ACHN (cell line): ENCODE results near the gene TP53AIP1.

Source experiments
- DNase-seq: peaks from one replicate; pipeline ENCODE4 v3.0.0-alpha.2; 2015
- in situ Hi-C: cut with HindIII; loops from 2 replicates; pipeline ENCODE4 v1.10.0; 2017; ENCODE audit warnings: low sequenced_read_pairs, low pct_ligation_motif_present, low pct_unique_long_range_greater_than_20kb

Gene TP53AIP1

GRCh38 chr11:128948583-128948982 is 5.9 kb upstream of the TP53AIP1 start:
- DNase-seq = no peak
- in situ Hi-C loops = no loop called here

GRCh38 chr11:128947773-128948172 is 5.1 kb upstream of the TP53AIP1 start:
- in situ Hi-C loops = no loop called here
- no peak for DNase-seq

DNA sequence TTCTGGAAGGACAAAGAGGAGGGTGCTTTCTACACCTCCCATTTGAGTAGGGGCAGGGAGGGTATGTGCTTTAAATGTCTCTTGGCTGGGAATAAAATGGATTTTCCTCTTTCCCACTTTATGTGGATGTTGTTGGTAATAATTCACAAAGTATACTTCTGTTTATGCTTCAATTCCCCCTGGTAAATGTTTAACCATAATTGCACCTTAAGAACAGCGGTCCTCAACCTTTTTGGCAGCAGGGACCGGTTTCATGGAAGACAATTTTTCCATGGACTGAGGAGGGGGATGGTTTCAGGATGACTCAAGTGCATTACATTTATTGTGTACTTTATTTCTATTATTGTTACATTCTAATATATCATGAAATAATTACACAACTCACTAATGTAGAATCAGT is 4.0 kb upstream of the TP53AIP1 start:
- peak; percentile 19 for DNase-seq
- in situ Hi-C loops = no loop called here

DNA sequence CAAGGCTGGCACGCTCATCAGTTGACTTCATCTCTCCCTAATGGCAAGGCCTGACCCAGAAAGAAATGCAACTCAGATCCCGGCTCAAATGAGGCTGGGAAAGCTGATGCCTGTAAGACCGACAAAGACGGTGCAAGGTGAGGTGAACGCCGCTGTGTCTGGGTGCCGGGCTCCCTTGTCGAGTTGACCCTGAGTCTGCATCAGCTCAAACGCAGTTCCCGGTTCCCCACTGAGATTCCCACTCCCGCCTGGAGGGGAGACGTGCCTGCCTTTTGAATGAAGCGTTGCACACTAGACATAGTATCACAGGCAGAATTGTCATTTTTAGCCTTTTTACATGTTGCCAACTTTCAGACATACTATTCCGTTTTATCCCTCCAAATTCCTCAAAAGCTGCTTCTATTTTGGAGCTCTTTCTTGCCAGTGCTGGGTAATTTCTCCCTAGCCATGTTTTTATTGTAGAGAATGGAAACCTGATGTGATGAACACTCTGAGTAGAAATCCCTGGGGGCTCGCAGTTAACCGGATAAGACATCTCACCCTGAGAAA is 831 bp upstream of the TP53AIP1 start:
- no peak for DNase-seq
- in situ Hi-C loops = no loop called here

DNA sequence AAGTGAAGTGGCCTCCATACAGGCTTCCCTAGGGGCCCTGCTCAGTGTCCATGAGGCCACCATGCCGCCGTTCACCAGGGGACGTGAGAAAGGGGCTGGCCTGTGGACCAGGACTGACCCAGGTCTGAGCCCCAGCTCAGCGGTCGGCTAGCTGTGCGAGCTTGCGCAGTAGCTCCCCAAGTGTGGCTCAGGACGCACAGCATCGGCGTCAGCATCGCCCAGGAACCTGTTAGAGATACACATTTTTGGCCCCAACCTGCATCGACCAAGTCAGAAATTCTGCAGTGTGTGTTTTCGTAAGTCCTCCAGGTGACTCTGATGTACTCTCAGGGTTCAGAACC is 429 bp downstream of the TP53AIP1 start:
- in situ Hi-C loops = no loop called here
- DNase-seq = no peak

DNA sequence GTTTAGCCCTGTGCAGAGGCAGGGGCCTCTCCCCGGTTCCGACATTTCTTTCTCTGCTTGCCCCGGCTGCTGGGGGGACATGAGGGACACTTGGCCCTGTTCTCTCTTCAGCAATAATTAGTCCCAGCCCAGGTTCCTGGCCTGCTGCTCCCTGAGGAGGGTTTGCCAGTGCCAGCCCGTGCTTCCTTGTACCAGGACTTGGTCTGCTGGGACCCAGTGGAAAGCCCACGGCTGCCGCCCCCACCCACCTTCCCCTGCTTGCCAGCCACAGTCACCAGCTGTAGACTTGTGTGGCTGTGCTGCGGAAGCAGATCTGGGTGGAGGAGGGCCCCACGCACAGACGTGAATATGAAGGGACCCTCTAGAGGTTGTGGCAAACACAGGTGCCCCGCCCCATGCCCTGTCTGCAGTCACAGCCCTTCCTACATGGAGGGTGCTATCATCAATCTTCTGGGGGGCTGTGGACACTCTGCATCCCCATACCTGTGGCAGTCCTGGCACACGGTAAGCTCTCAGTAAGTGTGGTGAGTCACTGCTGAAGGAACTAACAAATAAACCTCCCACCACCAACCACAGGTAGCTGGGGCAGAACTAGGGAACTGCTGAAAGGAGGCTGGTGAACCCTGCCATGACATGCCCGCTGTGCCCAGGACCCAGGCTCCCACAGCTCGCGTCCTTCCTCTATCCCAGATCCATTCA is 949 bp downstream of the TP53AIP1 start:
- in situ Hi-C loops = no loop called here
- DNase-seq = no peak

DNA sequence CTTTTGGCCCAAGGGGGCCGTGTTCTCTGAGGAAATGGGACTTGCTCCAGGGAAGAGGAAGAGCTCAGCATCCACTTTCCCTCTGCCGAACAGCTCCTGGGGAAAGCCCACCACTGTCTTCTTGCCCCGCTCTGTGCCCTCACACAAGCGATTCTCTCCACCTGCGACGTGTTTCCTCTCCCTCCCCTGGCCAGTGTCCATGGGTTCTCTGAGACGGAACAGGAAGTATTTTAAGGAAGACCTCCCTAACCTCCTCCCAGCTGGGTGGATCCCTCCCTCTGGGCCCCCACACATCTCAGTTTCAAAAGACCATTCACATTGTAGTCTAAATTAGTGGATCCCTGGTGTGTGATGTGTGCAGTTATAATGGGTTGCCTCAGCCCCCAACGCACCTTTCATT is 1.6 kb downstream of the TP53AIP1 start:
- in situ Hi-C loops = no loop called here
- DNase-seq = no peak

- in situ Hi-C loops = no loop called here
- no peak for DNase-seq
These were observed 2.1 kb downstream of the TP53AIP1 start for GRCh38 chr11:128940603-128941002.

DNA sequence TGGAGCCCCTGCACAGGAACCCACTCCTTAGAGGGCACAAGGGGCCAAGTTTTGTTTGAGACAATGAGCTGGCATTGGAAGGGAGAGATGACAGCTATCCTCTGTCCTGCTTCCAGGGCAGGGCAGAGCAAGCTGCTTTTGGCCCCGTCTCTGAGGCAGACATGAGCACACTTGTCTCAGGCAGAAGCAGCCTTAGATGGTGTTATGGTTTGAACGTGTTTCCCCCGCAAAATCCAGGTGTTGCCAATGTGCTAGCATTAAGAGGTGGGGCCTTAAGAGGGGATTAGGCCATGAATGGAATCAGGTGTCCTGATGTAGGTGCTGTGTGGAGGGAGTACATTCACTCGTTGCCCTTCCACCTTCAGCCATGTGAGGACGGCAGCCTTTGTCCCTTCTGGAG is 2.5 kb downstream of the TP53AIP1 start:
- DNase-seq = no peak
- in situ Hi-C loops = no loop called here

DNA sequence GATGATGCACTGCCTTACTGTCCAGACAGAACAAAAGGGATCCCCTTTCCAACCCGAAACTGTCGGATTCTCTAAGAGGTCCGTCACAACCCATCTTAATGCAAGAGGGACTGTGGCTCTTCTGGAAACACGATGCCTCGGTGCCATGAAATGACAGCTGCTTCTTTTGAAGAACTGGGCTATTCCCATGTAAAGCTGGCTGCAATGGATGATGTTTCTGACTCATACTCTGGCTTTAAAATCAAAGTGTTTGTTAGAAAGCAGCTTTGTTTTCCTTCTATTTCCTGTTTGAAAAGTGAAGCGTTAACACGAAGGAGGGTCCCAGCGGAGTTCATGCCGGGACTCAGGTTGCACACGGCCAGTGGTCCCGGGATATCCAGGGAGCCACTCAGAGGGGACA is 3.1 kb downstream of the TP53AIP1 start:
- in situ Hi-C loops = no loop called here
- DNase-seq = no peak

GRCh38 chr11:128938156-128938885 is 4.3 kb downstream of the TP53AIP1 start:
- DNase-seq = no peak
- in situ Hi-C loops = no loop called here

DNA sequence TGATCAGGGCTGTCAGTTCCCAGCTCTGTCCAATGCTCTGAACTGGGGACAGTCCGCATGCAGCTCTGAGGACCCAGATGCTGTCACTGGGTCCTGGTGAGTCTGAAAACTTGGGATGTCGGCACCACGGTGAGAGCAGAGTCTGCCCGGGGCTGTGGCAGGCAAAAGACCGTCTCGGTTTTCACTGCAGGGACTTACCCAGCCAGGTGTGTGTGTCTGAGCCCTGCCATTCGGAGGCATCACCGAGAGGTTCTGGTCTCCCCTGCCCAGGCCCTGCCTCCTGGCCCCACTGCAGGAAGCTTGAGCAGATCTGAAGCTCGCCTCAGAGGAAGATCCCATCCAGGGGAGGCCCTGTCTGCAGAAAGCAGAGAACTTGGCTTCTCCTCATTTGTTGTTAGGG is 5.2 kb downstream of the TP53AIP1 start:
- in situ Hi-C loops = no loop called here
- no peak for DNase-seq

DNA sequence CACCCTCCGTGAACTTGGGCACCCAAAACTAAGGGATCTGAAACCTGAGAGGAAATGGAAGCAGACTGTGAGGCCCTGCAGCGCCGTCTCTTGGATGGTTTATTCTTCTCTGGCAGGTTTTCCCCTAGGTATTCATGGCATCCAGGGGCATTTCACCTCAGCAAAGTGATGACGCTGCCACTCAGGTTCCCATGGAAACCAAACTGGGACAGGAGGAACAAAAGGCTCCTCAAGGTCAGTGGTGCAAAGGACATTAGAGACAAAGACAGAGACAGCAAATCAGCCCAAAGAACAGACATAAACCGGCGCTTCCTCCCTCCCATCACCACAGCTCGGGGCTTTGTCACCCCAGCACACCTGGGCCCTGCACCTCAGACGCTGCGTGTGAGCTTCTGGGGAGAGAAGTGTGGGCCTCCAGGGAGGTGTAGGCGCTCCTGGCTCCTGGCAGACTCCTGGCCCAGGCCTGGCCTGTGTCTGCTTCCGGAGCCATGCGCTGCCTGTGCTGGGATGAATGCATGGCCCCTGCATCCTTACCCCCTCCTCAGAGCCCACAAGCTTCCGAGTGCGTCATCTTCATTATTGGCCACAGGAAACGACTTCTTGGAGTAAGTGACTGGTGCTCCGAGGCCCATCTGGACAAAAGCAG is 5.9 kb downstream of the TP53AIP1 start:
- no peak for DNase-seq
- in situ Hi-C loops = no loop called here

DNA sequence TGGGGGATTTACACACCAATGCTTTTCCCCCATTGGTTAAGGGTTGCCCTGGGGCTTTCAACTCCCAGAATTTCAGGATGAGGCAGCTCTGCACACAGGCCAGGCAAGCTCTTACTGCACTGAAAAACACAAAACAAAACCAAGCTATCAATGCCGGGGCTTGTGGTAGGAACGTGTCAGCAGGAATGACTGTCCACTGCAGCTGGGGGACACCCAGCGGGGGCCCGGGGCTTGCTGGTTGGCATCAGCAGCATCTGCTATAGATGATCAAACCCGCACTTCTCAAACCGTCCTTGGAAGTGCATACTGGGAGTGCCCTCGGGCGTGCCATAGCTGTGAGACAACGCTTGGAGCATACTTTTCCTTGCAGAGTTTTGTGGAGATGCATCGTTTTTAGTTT is 7.7 kb downstream of the TP53AIP1 start:
- in situ Hi-C loops = no loop called here
- DNase-seq = no peak

- in situ Hi-C loops = no loop called here
- no peak for DNase-seq
These were observed 8.3 kb downstream of the TP53AIP1 start for GRCh38 chr11:128934351-128934750.

GRCh38 chr11:128933481-128934178 is 9.0 kb downstream of the TP53AIP1 start:
- in situ Hi-C loops = no loop called here
- no peak for DNase-seq

DNA sequence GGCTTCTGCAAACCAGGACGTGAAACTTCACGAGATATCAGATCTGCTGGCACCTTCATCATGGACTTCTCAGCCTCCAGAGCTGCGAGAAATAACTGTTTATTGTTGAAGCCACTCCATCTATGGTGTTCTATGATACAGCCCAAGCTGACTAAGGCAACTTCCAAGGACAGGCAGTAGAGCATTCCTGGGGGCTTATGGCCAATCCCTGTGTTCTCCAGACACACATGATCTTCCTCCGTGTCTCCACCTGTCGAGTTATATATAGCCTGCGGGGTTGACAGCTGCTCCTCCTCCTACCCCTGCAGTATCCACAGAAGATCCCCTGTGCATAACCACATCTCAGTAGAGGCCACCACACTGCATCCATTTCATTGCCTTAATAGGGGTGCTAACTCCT is 11.0 kb downstream of the TP53AIP1 start:
- DNase-seq = no peak
- in situ Hi-C loops = no loop called here

DNA sequence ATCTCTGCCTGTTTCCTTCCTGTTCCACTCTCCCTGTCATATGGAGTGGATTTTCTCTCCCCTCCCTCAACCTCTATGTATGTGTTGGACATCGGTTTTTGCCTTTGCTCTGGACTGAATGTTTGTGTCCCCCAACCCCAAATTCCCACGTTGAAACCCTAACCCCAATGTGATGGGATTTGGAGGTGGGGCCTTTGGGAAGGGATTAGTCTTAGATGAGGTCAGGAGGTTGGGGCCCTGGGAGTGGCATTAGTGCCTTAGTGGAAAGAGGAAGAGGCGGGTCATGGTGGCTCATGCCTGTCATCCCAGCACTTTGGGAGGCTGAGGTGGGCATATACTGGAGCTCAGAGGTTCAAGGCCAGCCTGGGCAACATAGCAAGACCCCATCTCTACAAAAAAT is 11.6 kb downstream of the TP53AIP1 start:
- no peak for DNase-seq
- in situ Hi-C loops = no loop called here

DNA sequence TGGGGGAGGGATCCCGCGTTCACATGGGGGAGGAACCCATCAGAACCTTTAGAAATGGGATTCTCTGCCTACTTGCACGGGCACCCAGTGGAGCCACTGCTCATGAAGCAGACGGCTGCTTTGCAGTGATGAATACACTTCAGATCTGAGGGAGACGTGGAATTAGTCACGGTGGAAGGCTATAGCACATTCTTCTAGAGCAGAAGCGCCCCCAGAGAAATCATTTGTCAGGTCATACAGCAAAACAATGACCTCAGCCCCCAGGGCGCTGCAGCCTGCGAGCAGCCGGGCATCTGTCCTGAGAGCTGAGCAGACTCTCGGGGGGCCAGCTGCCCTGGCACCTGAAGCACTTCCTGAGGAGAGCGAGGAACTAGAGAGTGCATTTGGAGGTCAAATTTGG is 12.7 kb downstream of the TP53AIP1 start:
- in situ Hi-C loops = no loop called here
- no peak for DNase-seq
